ENCODE measurements around the gene IGSF21. TPM values are rescaled to one million over a fixed set of nuclear protein-coding genes. Genes with fewer than 3 reads are reported as not detected.

Gene IGSF21
- polyA plus RNA-seq, 2 of the 4 experiments (the other 2 are of a cell fraction), result not detected

DNA sequence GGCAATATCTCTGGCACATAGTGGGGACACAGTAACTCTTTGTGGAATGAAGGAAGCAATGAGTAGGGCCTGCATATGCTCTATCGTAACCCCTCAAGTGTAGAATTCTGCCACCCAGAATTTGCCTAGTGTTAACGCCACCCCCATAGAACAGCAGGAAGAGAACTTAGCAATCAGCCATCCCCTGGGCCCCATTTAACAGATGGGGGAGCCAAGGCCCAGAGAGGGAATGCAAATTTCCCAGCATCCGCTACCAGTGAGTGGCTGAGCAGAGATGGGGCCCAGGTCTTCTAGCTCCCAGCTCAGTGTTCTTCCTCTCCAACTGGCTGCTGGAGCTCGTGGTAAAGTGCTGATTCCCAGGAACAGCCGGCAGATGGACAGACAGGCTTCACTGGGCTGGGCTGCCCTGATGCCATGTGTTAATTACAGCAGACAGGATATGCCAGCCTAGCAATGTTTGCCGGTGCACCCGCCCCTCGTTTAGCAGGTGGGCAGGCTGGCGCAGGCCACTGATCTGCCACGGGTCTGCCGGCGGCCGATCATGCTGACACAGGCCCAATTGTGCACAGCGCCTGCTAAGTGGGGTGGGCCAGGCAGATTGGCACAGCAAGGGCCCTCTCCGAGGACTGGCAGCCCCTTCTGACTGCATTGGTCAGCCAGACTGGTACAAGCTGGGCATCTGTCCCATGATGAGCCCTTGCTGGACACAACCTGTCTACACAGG is 171.9 kb downstream of the IGSF21 start (continued):
- TF ChIP-seq, protein P1, sequence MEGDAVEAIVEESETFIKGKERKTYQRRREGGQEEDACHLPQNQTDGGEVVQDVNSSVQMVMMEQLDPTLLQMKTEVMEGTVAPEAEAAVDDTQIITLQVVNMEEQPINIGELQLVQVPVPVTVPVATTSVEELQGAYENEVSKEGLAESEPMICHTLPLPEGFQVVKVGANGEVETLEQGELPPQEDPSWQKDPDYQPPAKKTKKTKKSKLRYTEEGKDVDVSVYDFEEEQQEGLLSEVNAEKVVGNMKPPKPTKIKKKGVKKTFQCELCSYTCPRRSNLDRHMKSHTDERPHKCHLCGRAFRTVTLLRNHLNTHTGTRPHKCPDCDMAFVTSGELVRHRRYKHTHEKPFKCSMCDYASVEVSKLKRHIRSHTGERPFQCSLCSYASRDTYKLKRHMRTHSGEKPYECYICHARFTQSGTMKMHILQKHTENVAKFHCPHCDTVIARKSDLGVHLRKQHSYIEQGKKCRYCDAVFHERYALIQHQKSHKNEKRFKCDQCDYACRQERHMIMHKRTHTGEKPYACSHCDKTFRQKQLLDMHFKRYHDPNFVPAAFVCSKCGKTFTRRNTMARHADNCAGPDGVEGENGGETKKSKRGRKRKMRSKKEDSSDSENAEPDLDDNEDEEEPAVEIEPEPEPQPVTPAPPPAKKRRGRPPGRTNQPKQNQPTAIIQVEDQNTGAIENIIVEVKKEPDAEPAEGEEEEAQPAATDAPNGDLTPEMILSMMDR (IDR thresholded peaks at IDR 0.05), result no peak

DNA sequence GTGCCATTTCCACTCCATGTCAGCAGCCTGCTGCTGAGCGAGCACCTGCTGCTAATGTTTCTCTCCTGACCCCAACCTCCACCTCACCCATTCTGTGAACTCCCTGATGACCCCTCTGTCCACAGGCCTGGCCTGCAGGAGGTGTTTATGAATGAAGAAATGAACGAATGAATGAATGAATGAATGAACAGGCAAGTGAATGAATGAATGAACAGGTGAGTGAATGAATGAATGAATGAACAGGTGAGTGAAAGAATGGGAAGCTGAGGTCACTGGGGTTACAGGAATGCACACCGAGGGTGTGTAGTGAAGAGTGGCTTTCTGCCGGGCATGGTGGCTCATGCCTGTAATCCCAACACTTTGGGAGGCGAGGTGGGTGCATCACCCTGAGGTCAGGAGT is 173.4 kb downstream of the IGSF21 start:
- ATAC-seq (no peak), DNase-seq (ENCODE audit: low read depth in 1 of 2, low spot score in 1 of 2) (no peak), FAIRE-seq (no peak)
- Histone ChIP-seq H3K27ac (no peak overlapping the region), H3K9me3 (no peaks in the 10 kb centered on the region), H3K4me3 (no peak overlapping the region), H3K4me1 (no peaks in the 10 kb centered on the region), H3K4me2 (no peak overlapping the region)
- CTCF ChIA-PET, result interaction anchor here (1.2 to 1.4 kb wide), 2 partner anchors 9 to 19 kb away, joined by 4 to 5 read pairs; no protein-coding TSS in a partner anchor
- 1% methylated on average over 4 of the region's 5 CpGs for WGBS (ENCODE audit: missing lambda C conversion rate)
- POLR2A ChIA-PET, result no interaction called here
- TF ChIP-seq CBX8 (IDR thresholded peaks at IDR 0.05), result no peak
- TF ChIP-seq, protein P2, sequence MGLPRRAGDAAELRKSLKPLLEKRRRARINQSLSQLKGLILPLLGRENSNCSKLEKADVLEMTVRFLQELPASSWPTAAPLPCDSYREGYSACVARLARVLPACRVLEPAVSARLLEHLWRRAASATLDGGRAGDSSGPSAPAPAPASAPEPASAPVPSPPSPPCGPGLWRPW (IDR thresholded peaks at IDR 0.05), result no peak
- TF ChIP-seq, protein P1 (IDR thresholded peaks at IDR 0.05), result no peak
- no peak for TF ChIP-seq MAZ (IDR thresholded peaks at IDR 0.05; ENCODE audit: borderline replicate concordance, low read depth, low read length)

DNA sequence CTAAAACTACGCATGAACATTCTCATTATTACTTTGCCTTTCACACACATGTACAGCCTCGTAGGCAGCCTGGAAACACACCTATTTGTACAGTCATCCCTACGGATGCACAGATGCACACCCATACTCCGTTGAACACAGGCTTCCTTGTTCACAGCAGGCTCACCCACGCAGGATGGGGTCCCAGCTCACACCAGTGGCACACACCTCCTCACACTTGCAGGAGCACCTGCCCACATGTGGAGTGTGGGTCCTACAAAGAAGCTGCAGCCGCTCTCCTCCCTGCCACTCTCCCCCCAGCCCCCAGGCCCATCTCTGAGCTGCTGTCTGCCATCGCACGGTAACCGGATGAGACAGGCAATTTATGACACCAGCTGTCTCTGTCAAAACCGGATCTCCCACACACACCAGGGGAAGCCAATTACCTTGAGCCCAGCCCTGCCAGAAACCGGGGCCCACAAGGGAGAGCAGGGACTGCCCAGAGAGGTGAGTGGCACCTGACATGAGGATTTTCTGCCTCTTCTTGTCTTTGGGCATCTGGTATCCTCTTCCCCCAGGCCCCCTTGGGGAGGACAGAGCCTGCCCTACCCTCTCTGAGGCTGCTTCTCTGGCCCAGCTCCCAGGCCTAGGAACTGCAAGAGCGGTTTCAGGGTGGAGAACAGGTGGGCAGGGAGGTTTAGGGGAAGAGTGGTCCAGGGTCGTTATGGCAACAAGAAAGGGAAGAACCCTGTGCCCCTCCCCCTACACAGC is 175.4 kb downstream of the IGSF21 start:
- no peaks in the 10 kb centered on the region for H3K9me3 ChIP-seq
- H3K27ac ChIP-seq, result no peak overlapping the region
- no peak overlapping the region for H3K4me2 ChIP-seq
- H3K4me1 ChIP-seq, result no peaks in the 10 kb centered on the region
- H3K4me3 ChIP-seq, result no peak overlapping the region
- ATAC-seq (no peak), DNase-seq (ENCODE audit: low read depth in 1 of 2, low spot score in 1 of 2) (no peak), FAIRE-seq (no peak)
- 47% methylated on average over 9 of the region's 13 CpGs for whole genome bisulfite sequencing (ENCODE audit: missing lambda C conversion rate)
- ChIA-PET CTCF (interaction anchor here (0.6 kb wide), 1 partner anchor 13 kb away, joined by 3 read pairs; no protein-coding TSS in a partner anchor), POLR2A (no interaction called here)
- TF ChIP-seq RNF2 (IDR thresholded peaks at IDR 0.05; ENCODE audit: borderline replicate concordance, low read depth) (no peak), ZNF302 (CRISPR knock-in tag; IDR thresholded peaks at IDR 0.05) (no peak), HDAC2 (IDR thresholded peaks at IDR 0.05) (no peak), KDM5A (IDR thresholded peaks at IDR 0.05) (no peak), RAD21 (conservative IDR thresholded peaks at IDR 0.05 in 1 of 2, IDR thresholded peaks at IDR 0.05 in 1 of 2) (no peak), MYC (IDR thresholded peaks at IDR 0.05; ENCODE audit: borderline replicate concordance, low read length) (no peak), FOSL2 (IDR thresholded peaks at IDR 0.05) (no peak), FOSL2 (CRISPR knock-in tag; IDR thresholded peaks at IDR 0.05) (no peak), TP53 (CRISPR knock-in tag; IDR thresholded peaks at IDR 0.05) (no peak)
- TF ChIP-seq, protein P1 (IDR thresholded peaks at IDR 0.05), result no peak
- TF ChIP-seq, protein P3, sequence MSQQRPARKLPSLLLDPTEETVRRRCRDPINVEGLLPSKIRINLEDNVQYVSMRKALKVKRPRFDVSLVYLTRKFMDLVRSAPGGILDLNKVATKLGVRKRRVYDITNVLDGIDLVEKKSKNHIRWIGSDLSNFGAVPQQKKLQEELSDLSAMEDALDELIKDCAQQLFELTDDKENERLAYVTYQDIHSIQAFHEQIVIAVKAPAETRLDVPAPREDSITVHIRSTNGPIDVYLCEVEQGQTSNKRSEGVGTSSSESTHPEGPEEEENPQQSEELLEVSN (IDR thresholded peaks at IDR 0.05; ENCODE audit: borderline replicate concordance, low read depth), result no peak
- TF ChIP-seq, protein P4, sequence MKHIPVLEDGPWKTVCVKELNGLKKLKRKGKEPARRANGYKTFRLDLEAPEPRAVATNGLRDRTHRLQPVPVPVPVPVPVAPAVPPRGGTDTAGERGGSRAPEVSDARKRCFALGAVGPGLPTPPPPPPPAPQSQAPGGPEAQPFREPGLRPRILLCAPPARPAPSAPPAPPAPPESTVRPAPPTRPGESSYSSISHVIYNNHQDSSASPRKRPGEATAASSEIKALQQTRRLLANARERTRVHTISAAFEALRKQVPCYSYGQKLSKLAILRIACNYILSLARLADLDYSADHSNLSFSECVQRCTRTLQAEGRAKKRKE (CRISPR knock-in tag; IDR thresholded peaks at IDR 0.05; ENCODE audit: low read depth), result no peak
